GM18951 (cell line): ENCODE results near the gene IRGC.
"Not testable (repeated sequence)": the region's sequence is repeated elsewhere in the genome, so short reads cannot be mapped to it uniquely, and the experiment has no call there.

Source experiments
- POLR2A ChIP-seq: IDR thresholded peaks from 4 replicates; pipeline ENCODE4 v1.6.1; 2011; ENCODE audit warnings: mild to moderate bottlenecking; ENCODE audit not compliant: insufficient read length, insufficient read depth; ENCODE audit errors: extremely low read depth
- in situ Hi-C: fragments of 300-500 bp; cut with MboI; formaldehyde crosslinking; loops from one replicate; pipeline ENCODE4 v1.12.0; 2022; ENCODE audit warnings: low sequenced_read_pairs, mixed read lengths, inconsistent platforms; ENCODE audit not compliant: unreplicated experiment

IRGC gene

DNA sequence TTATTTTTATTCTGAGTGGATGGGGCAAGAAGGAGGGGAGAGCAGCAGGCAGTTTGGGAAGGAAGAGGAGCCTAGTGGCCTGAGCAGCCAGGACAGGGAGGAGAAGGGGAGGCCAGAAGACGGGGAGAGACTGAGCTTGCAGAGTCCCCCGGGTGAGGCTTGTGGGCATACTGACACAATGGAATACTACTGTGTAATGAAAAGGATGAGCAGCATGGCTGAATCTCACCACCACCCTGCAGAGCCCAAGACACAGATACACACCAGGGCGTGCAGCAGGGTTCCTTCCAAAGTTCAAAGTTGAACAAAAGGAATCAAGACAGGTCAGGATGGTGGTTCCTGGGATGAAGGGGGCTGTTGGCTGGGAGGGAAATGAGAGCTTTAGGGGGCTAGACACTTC is 46.9 kb downstream of the IRGC start:
- TF ChIP-seq POLR2A = no peak
- in situ Hi-C loops = no loop called here

DNA sequence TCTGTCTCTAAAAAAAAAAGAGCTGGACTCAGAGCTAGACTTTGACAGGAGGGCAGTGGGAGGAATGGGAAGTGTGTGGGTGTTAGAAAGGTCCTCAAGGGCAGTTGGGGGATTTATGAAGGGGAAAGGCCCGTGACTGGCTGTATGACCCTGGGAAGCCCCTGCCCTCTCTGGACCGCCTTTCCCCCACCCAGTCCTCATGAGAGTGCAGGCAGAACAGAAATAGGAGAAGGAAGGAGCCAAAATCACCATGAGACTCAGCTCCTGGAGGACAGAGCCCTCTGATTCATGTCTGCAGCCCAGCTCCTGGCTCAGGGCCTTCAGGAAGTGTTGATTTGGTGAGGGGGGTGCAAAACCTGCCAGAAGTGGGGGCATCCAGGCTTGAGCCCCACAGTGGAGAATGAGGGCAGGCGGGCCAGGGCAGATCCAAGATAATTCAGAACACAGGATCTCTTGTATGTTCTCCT is 47.6 kb downstream of the IRGC start:
- TF ChIP-seq POLR2A = peak; percentile 48
- in situ Hi-C loops = no loop called here

DNA sequence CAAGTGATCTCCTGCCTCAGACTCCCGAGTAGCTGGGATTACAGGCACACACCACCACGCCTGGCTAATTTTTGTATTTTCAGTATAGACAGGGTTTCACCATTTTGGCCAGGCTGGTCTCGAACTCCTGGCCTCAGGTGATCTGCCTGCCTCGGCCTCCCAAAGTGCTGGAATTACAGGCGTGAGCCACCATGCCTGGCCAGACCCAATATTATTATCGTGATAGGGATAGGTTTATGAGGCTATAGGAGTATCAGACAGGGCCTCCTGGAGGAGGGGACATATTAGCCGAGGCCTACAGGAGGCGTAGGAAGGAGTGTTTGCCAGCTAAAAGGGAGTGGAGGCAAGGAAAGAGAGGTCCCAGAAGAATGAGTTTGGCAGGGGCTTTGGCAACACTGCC is 48.8 kb downstream of the IRGC start:
- in situ Hi-C loops = not testable (repeated sequence)

DNA sequence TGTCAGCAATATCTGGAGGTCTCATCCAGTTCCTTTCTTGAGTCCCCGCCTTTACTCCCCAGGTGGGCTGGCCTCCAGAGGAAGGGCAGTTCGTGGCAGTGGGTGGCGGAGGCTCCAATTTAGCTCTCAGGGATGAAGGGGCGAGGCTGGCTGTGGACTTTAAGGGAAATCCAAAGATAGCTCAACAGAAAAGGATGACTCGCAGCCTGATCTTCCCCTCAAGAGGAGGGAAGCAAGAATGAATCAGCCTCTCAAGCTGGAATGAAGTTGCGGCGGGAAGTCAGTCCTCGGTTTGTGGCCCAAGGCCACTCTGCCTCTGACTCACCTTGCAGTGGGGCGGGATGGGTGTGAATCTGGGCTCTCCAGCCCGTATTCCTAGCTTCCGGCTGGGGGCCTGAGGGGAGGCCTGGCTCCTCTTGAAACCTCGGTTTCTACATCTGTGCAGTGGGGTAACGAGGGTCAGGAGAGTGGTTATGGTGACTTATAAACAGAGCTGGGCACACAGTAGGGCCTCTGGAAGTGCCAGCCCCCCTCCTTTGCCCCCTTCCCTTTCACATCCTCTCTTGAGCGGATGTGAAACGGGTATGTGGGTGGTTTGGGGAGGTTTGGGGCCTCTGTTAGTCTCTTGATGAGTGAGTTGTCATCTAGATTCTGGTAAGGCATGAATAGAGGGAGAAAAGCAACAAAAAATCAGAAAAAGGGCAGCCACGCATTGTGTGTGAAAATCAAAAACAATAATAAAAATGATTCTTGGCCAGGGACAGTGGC is 49.4 kb downstream of the IRGC start:
- in situ Hi-C loops = no loop called here
- no peak for TF ChIP-seq POLR2A

DNA sequence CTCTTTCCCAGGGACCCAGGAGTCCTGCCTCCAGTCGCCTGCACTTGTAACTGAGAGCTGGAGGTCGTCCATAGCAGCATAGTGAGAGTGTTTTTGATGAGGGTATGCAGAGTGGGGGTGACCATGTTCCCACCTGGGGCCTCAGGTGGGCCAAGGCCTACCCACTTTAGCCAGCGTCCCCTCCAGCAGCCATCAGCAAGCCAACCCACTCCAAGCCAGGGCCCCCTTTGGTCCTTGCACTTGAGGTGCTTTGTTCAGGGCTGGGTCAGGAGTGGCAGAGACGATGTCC is 50.8 kb downstream of the IRGC start:
- no peak for TF ChIP-seq POLR2A
- in situ Hi-C loops = no loop called here

DNA sequence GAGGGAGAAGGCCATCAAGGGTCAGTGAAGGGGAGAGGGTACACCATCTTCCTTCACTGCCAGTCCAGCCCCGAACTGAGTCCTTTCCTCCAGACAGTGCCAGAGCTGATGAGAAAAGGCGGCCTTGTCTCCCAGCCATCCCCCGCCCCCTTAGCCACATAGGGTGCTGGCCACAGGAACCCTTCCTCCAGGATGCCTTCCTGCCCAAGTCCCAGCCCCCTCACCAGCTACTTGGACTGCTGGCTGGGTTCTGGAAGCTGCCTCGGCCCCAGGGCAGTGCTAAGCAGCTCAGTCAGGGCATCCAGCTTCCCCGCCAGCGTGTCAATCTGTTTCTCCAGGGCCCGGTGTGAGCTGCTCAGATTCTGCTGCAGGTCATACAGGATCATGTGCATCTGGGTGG is 51.4 kb downstream of the IRGC start:
- no peak for TF ChIP-seq POLR2A
- in situ Hi-C loops = no loop called here

DNA sequence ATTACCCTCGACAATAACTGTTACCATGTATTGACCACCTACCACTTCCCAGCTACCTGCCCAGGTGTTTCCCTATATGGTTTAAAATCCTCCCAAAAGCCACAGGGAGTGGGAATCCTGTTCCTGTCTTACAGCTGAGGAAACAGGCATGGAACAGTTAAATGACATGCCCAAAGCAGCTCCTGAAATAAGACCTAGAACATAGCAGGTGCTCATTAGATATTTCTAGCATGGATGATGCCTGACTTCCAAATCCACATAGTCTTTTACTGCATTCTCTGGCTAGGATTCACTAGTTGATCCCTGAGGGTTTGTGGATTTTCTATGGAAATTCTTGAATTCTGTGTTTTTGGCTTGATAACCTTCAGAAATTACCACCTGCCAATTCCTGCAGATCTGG is 51.9 kb downstream of the IRGC start:
- TF ChIP-seq POLR2A = no peak
- in situ Hi-C loops = no loop called here

DNA sequence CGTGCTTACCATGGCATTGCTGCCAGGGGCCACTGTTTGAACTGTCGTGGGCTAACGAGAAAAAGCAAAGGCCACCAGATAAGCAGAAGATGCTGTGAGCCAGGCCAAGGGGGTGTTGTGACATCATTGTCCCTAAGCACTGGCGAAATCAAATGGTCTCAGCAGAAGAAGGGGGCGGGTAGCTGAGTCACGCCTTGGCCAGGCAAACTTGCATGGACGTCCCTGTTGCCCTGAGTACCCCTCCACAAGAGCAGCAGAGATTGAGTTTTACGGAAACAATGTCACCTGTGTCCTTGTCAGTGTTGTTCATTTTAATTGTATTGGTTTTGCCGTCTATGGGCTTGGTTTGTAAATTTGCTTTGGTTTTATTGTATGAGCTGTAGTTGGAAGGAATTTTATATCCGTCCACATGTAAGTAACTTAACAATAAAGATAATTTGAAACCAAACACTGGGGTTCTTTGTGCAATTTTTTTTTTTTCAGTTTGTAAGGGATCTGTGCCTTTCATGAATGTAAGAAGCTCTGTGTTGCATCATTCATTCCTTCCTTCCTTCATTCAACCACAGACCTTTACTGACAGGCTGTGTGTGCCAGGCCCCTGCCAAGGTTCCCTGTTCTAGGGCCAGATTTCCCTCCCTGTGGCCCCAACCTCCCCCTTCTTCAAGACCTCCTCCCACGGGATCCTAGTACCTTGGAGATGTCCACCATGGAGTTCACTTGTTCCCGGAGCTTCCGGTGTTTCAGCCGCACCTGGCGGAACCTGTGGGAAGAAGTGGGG is 52.6 kb downstream of the IRGC start:
- TF ChIP-seq POLR2A = no peak
- in situ Hi-C loops = no loop called here

DNA sequence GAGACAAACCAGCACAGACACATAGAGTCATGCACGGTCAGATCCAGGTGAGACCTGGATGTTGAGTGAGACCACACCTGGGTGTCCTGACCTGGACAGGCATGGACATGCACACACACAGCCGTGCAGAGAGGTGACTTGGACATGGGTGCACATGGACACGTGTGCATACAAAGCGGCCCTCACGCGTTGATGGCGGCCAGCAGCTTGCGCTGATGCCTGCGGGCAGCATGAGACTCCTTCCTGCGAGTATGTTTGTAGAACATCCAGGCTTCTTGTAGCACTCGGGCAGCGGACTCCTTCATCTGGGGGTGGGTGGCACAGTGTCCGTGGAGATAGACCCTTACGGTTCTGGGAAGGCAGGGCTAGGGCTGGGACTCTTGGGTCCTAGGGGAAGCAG is 53.4 kb downstream of the IRGC start:
- TF ChIP-seq POLR2A = peak; percentile 23
- in situ Hi-C loops = no loop called here
